ENCODE results near the gene GZMM.

DNA sequence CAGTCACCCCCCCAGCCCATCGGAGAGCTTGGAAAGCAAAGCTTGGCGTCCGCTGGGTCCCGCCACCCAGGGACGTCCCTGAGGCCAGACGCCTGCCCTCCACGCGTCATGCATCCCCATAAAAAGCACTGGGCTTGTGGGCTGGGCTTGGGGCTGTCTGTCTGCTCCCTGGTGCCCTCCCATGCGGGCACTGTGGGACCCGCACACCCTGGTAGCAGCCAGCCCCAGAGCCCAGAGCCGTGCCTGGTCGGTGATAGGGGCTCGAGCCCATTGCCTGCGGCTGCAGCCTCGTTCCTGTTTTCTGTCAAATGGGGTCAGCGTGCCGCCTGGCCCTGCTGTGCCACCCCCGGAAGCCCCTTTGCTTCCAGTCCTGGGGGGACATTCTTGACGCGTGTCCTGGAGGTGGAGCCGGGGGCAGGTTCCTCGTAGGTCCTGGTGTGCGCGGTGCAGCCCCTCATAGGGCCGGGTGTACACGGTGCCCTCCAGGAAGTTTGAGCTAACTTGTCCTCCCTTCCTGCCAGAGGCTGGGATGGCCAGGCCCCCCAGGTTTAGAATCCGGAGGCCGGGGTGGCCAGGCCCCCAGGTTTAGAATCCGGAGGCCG is 4.3 kb upstream of the GZMM start:
- no peak for TF ChIP-seq SIN3A (IDR thresholded peaks at IDR 0.05; ENCODE audit: borderline replicate concordance, insufficient read depth, low read length)
- TF ChIP-seq, protein P1, sequence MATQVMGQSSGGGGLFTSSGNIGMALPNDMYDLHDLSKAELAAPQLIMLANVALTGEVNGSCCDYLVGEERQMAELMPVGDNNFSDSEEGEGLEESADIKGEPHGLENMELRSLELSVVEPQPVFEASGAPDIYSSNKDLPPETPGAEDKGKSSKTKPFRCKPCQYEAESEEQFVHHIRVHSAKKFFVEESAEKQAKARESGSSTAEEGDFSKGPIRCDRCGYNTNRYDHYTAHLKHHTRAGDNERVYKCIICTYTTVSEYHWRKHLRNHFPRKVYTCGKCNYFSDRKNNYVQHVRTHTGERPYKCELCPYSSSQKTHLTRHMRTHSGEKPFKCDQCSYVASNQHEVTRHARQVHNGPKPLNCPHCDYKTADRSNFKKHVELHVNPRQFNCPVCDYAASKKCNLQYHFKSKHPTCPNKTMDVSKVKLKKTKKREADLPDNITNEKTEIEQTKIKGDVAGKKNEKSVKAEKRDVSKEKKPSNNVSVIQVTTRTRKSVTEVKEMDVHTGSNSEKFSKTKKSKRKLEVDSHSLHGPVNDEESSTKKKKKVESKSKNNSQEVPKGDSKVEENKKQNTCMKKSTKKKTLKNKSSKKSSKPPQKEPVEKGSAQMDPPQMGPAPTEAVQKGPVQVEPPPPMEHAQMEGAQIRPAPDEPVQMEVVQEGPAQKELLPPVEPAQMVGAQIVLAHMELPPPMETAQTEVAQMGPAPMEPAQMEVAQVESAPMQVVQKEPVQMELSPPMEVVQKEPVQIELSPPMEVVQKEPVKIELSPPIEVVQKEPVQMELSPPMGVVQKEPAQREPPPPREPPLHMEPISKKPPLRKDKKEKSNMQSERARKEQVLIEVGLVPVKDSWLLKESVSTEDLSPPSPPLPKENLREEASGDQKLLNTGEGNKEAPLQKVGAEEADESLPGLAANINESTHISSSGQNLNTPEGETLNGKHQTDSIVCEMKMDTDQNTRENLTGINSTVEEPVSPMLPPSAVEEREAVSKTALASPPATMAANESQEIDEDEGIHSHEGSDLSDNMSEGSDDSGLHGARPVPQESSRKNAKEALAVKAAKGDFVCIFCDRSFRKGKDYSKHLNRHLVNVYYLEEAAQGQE (IDR thresholded peaks at IDR 0.05; ENCODE audit: insufficient read depth in 1 of 2, low read depth in 2 of 2, low read length in 2 of 2) = no peak
- no peak for TF ChIP-seq POLR2AphosphoS5 (IDR thresholded peaks at IDR 0.05; ENCODE audit: low read depth, low read length)

Measured in PFSK-1 (cell line).